Heart right ventricle (tissue), 16 donors: ENCODE measurements around the gene ATP6V0A1. TPM values are rescaled to one million over a fixed set of nuclear protein-coding genes. Genes with fewer than 3 reads are reported as not detected.

Source experiments
- ATAC-seq, 8 donors: fragments of 200-7000 bp; cut with Tn5 transposase; one replicate each; pipeline ENCODE4 v1.9.1; 2020; ENCODE audit warnings: mild to moderate bottlenecking in 8 of 8, moderate library complexity in 8 of 8, moderate number of reproducible peaks in 1 of 8
- DNase-seq, 2 donors: peaks; one replicate each; pipeline ENCODE4 v3.0.0-alpha.2; 2020
- H3K27ac ChIP-seq, 10 donors: fragments of 200-600 bp; sonication (generic) in 2 of 10; one replicate each; pipeline versions ENCODE4 v1.5.0 to v1.8.0; 2020 to 2022; ENCODE audit warnings: mild to moderate bottlenecking in 3 of 10
- H3K27me3 ChIP-seq, 7 donors: fragments of 200-600 bp; one replicate each; pipeline ENCODE4 v1.8.0; 2021 to 2022; ENCODE audit warnings: mild to moderate bottlenecking in 2 of 7
- H3K36me3 ChIP-seq, 9 donors: fragments of 200-600 bp; sonication (generic) in 1 of 9; one replicate each; pipeline versions ENCODE4 v1.5.0 to v1.8.0; 2020 to 2022; ENCODE audit warnings: mild to moderate bottlenecking in 2 of 9
- H3K4me1 ChIP-seq, 9 donors: fragments of 200-600 bp; sonication (generic) in 1 of 9; one replicate each; pipeline versions ENCODE4 v1.5.0 to v1.8.0; 2020 to 2022; ENCODE audit warnings: mild to moderate bottlenecking in 4 of 9
- H3K4me3 ChIP-seq, 10 donors: fragments of 200-600 bp; sonication (generic) in 2 of 10; one replicate each; pipeline versions ENCODE4 v1.5.0 to v1.8.0; 2020 to 2022; ENCODE audit warnings: mild to moderate bottlenecking in 7 of 10, moderate library complexity in 2 of 10
- H3K9me3 ChIP-seq, 11 donors: fragments of 200-600 bp in 10 of 11; sonication (generic) in 2 of 11; one replicate each; pipeline versions ENCODE4 v1.5.0 to v1.8.0; 2013 to 2022; ENCODE audit warnings: mild to moderate bottlenecking in 2 of 11, control low read depth in 1 of 11, moderate library complexity in 1 of 11
- CTCF ChIP-seq, 9 donors: fragments of 200-600 bp; sonication (generic) in 2 of 9; IDR thresholded peaks; one replicate each; pipeline versions ENCODE4 v1.5.0 to v1.8.0; 2021 to 2022; ENCODE audit warnings: antibody characterized with exemption in 9 of 9, mild to moderate bottlenecking in 5 of 9, moderate library complexity in 1 of 9
- WGBS, 2 donors: extraction: QIAGEN DNeasy Blood & Tissue Kit; methylation state at CpG; one replicate each; pipeline ENCODE4 v1.1.7; 2013; ENCODE audit warnings: inconsistent platforms in 1 of 2; 5-methylcytosine and 5-hydroxymethylcytosine counted together
- intact Hi-C, 10 donors: fragments of 100-400 bp; cut with DNase I; formaldehyde crosslinking; loops; one replicate each; pipeline versions ENCODE4 v1.11.1 to v1.14.2; 2022
- polyA plus RNA-seq, 2 donors: library from polyadenylated mRNA; stranded (reverse); fragments of 200-250 nt; gene quantifications; one replicate each; pipeline ENCODE4 v1.2.3, GENCODE V29; 2013
- total RNA-seq, 10 donors: library from RNA; stranded (reverse); fragmentation: NEBNext Ultra II Directional in 3 of 10; extraction: Animal tissue kit (Norgen Biotek cat#: 25700) in 3 of 10; gene quantifications; one replicate each; pipeline versions ENCODE4 v1.2.1 to v1.2.4, GENCODE V29; 2021 to 2023
- donor health status: Arrhythmogenic right ventricular cardiomyopathy.
- donor health status: ischemic (EF 13 %, LVEDD 7.1; RV severe dilation, severe dysfunction).
- donor health status: healthy with polysubstance abuse.
- donor health status: DM: no; HTN: yes; CAD: no.
- donor health status: DM: no; HTN: no; CAD: no.
- donor health status: ischemic (EF 25% LVEDD 6.9; RV normal size, moderate dysfunction).
- donor health status: ischemic (EF 25% LVEDD 5.7; RV mildly dilated, moderate dysfunction).
- donor health status: healthy.
- donor health status: DM: yes; HTN: yes; CAD: no.
- donor health status: Ischemic cardiomyopathy.
- donor health status: ischemic (EF 35%, LVEDD 5.7; RV mildly dilated, moderate dysfunction).
- donor health status: nonischemic (EF 11% LVEDD 7.7; RV severe dilation, severe dysfunction).
- donor health status: DM: yes; HTN: yes; CAD: no.
- donor health status: PGD.
- donor health status: ischemic (EF 29% LVEDD 5.4; RV normal size, mild dysfunction).
- donor health status: nonischemic (EF 23%, LVEDD 6.1; RV moderate dilation, normal function).

The ATP6V0A1 gene
- total and polyA plus RNA-seq, 12 donors, result 28.1 to 48.5 (median 34.4) TPM

GRCh38 chr17:42559075-42559474 is 100.4 kb downstream of the ATP6V0A1 start:
- Histone ChIP-seq H3K27ac (no peak overlapping the region), H3K36me3 (peaks cover 0 to 5% (median 0%) of the 10 kb centered on the region in 9 donors), H3K4me3 (no peak overlapping the region), H3K27me3 (no peaks in the 10 kb centered on the region), H3K4me1 (peaks cover 13 to 45% (median 35%) of the 10 kb centered on the region in 9 donors), H3K9me3 (no peaks in the 10 kb centered on the region)
- no peak for DNase-seq
- WGBS, 2 donors, result 88 to 89% methylated on average over 6 of the region's 6 CpGs
- intact Hi-C loops, result no loop called here
- no peak for ATAC-seq
- TF ChIP-seq CTCF (IDR thresholded peaks at IDR 0.05), result no peak

DNA sequence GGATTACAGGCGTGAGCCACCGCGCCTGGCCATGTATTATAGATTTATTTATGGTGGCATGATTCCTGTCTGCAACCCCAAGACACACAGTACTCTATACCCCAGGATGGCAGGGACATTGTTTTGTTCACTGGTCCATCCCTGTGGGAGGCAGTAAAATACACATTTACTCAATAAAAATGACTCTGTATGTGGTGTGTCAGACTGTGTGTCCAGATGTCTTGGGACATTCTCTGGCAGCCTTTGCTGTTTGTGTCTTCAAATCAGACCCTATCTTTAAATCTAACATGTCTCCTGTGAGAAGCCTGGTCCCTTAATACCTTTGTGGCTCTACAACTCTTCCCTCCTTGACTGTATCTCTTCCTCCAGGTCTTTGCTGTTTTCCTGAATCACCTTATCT is 101.6 kb downstream of the ATP6V0A1 start:
- H3K9me3 ChIP-seq, result no peaks in the 10 kb centered on the region
- no peak for DNase-seq
- intact Hi-C loops, result no loop called here
- WGBS, 2 donors, result 81 to 83% methylated on average over 3 of the region's 3 CpGs
- H3K27me3 ChIP-seq, result no peaks in the 10 kb centered on the region
- peak overlapping the region in 1 of 10 donors; percentile 1 for H3K27ac ChIP-seq
- H3K4me1 ChIP-seq, result peaks cover 13 to 45% (median 31%) of the 10 kb centered on the region in 9 donors
- ATAC-seq, result no peak
- peaks cover 0 to 16% (median 10%) of the 10 kb centered on the region in 9 donors for H3K36me3 ChIP-seq
- no peak overlapping the region for H3K4me3 ChIP-seq
- no peak for TF ChIP-seq CTCF (IDR thresholded peaks at IDR 0.05)

- no peaks in the 10 kb centered on the region for H3K9me3 ChIP-seq
- TF ChIP-seq CTCF (IDR thresholded peaks at IDR 0.05), result no peak
- DNase-seq (peak; percentile 94 to 97), ATAC-seq (peak; percentile 75 to 90 (median 84))
- peaks cover 0 to 27% (median 17%) of the 10 kb centered on the region in 9 donors for H3K36me3 ChIP-seq
- peak within 1 kb of the TSS; percentile 66 to 99 (median 94) for H3K4me3 ChIP-seq
- H3K27ac ChIP-seq, result peak within 1 kb of the TSS; percentile 53 to 96 (median 84)
- H3K4me1 ChIP-seq, result peaks cover 11 to 47% (median 34%) of the 10 kb centered on the region in 9 donors
- no peaks in the 10 kb centered on the region for H3K27me3 ChIP-seq
- WGBS, 2 donors, result 0 to 1% methylated on average over 26 of the region's 26 CpGs
- intact Hi-C loops, result no loop called here
These were observed 103.3 kb downstream of the ATP6V0A1 start, which contains the start of gene COASY for GRCh38 chr17:42561897-42562387. Gene COASY, plus strand, starts transcription at chr17:42562148. Its CDS starts 475 bp downstream, at chr17:42562623.

DNA sequence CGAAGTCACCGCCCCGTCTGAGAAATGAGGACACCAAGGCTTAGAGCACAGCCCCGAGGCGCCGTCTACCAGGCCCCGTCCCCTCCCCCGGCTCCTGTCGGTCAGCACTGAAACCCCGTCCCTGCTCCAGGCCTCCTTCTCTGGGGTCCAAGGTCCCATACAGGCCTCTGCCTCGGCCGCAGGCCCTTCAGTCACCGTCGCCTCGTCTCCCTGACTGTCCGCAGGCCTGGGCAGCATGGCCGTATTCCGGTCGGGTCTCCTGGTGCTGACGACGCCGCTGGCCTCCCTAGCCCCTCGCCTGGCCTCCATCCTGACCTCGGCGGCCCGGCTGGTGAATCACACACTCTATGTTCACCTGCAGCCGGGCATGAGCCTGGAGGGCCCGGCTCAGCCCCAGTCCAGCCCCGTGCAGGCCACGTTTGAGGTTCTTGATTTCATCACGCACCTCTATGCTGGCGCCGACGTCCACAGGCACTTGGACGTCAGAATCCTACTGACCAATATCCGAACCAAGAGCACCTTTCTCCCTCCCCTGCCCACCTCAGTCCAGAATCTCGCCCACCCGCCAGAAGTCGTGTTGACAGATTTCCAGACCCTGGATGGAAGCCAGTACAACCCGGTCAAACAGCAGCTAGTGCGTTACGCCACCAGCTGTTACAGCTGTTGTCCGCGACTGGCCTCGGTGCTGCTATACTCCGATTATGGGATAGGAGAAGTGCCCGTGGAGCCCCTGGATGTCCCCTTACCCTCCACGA is 103.9 kb downstream of the ATP6V0A1 start:
- 8% methylated on average over 47 to 48 of the region's 48 CpGs for WGBS, 2 donors
- H3K36me3 ChIP-seq, result peaks cover 0 to 27% (median 17%) of the 10 kb centered on the region in 9 donors
- no peak for TF ChIP-seq CTCF (IDR thresholded peaks at IDR 0.05)
- H3K4me3 ChIP-seq, result peak overlapping the region; percentile 66 to 99 (median 94)
- H3K27me3 ChIP-seq, result no peaks in the 10 kb centered on the region
- no peaks in the 10 kb centered on the region for H3K9me3 ChIP-seq
- peaks cover 11 to 48% (median 35%) of the 10 kb centered on the region in 9 donors for H3K4me1 ChIP-seq
- ATAC-seq (peak in 2 of 8 donors; percentile 0 to 1), DNase-seq (no peak)
- peak overlapping the region; percentile 53 to 96 (median 84) for H3K27ac ChIP-seq
- intact Hi-C loops, result no loop called here
